ENCODE measurements around the gene ADGRF4.

DNA sequence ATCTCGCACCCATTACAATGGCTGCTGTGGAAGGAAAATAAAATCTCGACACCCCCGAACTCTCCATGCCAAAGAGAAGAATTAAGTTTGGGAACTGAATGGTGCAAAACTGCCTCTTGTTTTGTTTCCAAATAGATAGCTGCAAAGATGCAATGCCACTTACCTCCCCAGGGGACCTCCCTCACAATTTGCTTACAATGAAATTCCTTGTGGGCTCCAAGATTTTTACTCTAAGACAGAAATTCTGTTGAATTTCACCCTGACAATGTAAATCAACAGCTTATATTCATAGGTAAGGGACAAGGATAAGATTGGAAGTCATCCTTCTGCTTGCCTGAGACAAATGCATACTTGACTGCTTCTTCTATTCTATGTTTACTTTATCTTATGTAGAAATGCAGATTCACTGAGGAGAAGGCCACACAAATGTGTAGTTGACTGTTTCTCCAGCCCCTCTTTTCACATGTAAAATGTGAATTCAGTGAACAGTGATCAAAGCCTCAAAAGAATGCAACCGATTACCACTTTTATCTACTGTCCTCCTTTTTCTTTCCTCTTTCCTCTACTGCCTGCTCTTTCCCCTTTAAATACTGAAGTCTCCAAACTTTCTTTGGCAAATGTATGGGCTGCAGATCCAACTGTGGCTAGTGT, 36.6 kb downstream of the ADGRF4 start:
- no peak for TF ChIP-seq POLR2A (IDR thresholded peaks at IDR 0.05)
- TF ChIP-seq, protein P1, sequence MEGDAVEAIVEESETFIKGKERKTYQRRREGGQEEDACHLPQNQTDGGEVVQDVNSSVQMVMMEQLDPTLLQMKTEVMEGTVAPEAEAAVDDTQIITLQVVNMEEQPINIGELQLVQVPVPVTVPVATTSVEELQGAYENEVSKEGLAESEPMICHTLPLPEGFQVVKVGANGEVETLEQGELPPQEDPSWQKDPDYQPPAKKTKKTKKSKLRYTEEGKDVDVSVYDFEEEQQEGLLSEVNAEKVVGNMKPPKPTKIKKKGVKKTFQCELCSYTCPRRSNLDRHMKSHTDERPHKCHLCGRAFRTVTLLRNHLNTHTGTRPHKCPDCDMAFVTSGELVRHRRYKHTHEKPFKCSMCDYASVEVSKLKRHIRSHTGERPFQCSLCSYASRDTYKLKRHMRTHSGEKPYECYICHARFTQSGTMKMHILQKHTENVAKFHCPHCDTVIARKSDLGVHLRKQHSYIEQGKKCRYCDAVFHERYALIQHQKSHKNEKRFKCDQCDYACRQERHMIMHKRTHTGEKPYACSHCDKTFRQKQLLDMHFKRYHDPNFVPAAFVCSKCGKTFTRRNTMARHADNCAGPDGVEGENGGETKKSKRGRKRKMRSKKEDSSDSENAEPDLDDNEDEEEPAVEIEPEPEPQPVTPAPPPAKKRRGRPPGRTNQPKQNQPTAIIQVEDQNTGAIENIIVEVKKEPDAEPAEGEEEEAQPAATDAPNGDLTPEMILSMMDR (IDR thresholded peaks at IDR 0.05) = no peak

Measured in vagina (tissue), 2 donors.